Measurements from ENCODE around the gene CASKIN1.
"Not testable (repeated sequence)": the region's sequence is repeated elsewhere in the genome, so short reads cannot be mapped to it uniquely, and the experiment has no call there.

The CASKIN1 gene

GRCh38 chr16:2196162-2196980 is at the start of gene CASKIN1:
Gene CASKIN1, minus strand, starts transcription at chr16:2196605. Its CDS starts 173 bp downstream, at chr16:2196432.
- FAIRE-seq, result no peak
- no peak for DNase-seq (ENCODE audit: insufficient read length, low spot score)

GRCh38 chr16:2244926-2245795 is 48.8 kb upstream of the CASKIN1 start:
- DNase-seq (ENCODE audit: insufficient read length, low spot score), result no peak
- FAIRE-seq, result no peak

GRCh38 chr16:2244301-2244700 is 47.9 kb upstream of the CASKIN1 start:
- DNase-seq (ENCODE audit: insufficient read length, low spot score), result no peak
- FAIRE-seq, result no peak

GRCh38 chr16:2243781-2244180 is 47.4 kb upstream of the CASKIN1 start:
- FAIRE-seq (no peak), DNase-seq (ENCODE audit: insufficient read length, low spot score) (no peak)

GRCh38 chr16:2243031-2243528 is 46.7 kb upstream of the CASKIN1 start:
- DNase-seq (ENCODE audit: insufficient read length, low spot score) (no peak), FAIRE-seq (no peak)

- DNase-seq (ENCODE audit: insufficient read length, low spot score) (no peak), FAIRE-seq (no peak)
Measured at GRCh38 chr16:2242598-2242997, 46.2 kb upstream of the CASKIN1 start.

- not testable (repeated sequence) for DNase-seq (ENCODE audit: insufficient read length, low spot score); FAIRE-seq
Measured at GRCh38 chr16:2240331-2240730, 43.9 kb upstream of the CASKIN1 start.

GRCh38 chr16:2238838-2239675 is 42.7 kb upstream of the CASKIN1 start:
- no peak for DNase-seq (ENCODE audit: insufficient read length, low spot score)
- FAIRE-seq, result no peak

GRCh38 chr16:2238150-2238837 is 41.9 kb upstream of the CASKIN1 start:
- DNase-seq (ENCODE audit: insufficient read length, low spot score) (no peak), FAIRE-seq (no peak)

GRCh38 chr16:2237493-2238149 is 41.2 kb upstream of the CASKIN1 start:
- no peak for FAIRE-seq
- DNase-seq (ENCODE audit: insufficient read length, low spot score), result no peak

- FAIRE-seq, result no peak
- no peak for DNase-seq (ENCODE audit: insufficient read length, low spot score)
Measured at GRCh38 chr16:2237102-2237482, 40.7 kb upstream of the CASKIN1 start.

- FAIRE-seq (no peak), DNase-seq (ENCODE audit: insufficient read length, low spot score) (no peak)
Measured at GRCh38 chr16:2236337-2237101, 40.1 kb upstream of the CASKIN1 start, which contains the start of gene DNASE1L2. Gene DNASE1L2, plus strand, starts transcription at chr16:2236444. Its CDS starts 373 bp downstream, at chr16:2236817.

GRCh38 chr16:2235695-2236336 is 39.4 kb upstream of the CASKIN1 start:
- DNase-seq (ENCODE audit: insufficient read length, low spot score), result no peak
- no peak for FAIRE-seq

GRCh38 chr16:2235234-2235651 is 38.8 kb upstream of the CASKIN1 start:
- DNase-seq (ENCODE audit: insufficient read length, low spot score) (no peak), FAIRE-seq (no peak)

- DNase-seq (ENCODE audit: insufficient read length, low spot score) (no peak), FAIRE-seq (no peak)
Measured at GRCh38 chr16:2234813-2235170, 38.4 kb upstream of the CASKIN1 start.

- FAIRE-seq, result no peak
- DNase-seq (ENCODE audit: insufficient read length, low spot score), result no peak
Measured at GRCh38 chr16:2233872-2234812, 37.7 kb upstream of the CASKIN1 start.
